Cardiac septum (tissue), 1 donor: ENCODE data around the gene GNLY. TPM values are rescaled to one million over a fixed set of nuclear protein-coding genes. Genes with fewer than 3 reads are reported as not detected.

Experiments used
- total RNA-seq: library from RNA; stranded (reverse); fragmentation: NEBNext Ultra II Directional; extraction: Animal tissue kit (Norgen Biotek cat#: 25700); gene quantifications from one replicate; pipeline ENCODE4 v1.2.1, GENCODE V29; 2021
- donor health status: DM: no; HTN: no; CAD: no.

Gene GNLY
- total RNA-seq, 1 donor from 2014 or later: 2.3 TPM

Other genes starting within 250 kb of the GNLY start
- gene MAT2A, start 155.2 kb upstream of the GNLY start, total RNA-seq: 146 TPM
- 23.3 TPM for gene GGCX, start 132.9 kb upstream of the GNLY start, total RNA-seq
- gene VAMP8, start 116.8 kb upstream of the GNLY start, total RNA-seq: 8.2 TPM
- 27.9 TPM for gene VAMP5, start 109.9 kb upstream of the GNLY start, total RNA-seq
- 82.4 TPM for gene RNF181, start 98.6 kb upstream of the GNLY start, total RNA-seq
- gene TMEM150A, start 91.7 kb upstream of the GNLY start, total RNA-seq: 11.4 TPM
- 26.3 TPM for gene C2orf68, start 82.3 kb upstream of the GNLY start, total RNA-seq
- 28.4 TPM for gene USP39, start 78.2 kb upstream of the GNLY start, total RNA-seq
- not detected for gene SFTPB, start 26.2 kb upstream of the GNLY start, total RNA-seq
- 21.0 TPM for gene ATOH8, start 59.6 kb downstream of the GNLY start, total RNA-seq
- gene ST3GAL5, start 194.6 kb downstream of the GNLY start, total RNA-seq: 3.8 TPM